ENCODE measurements around the gene ARPC1B. TPM values are rescaled to one million over a fixed set of nuclear protein-coding genes. Genes with fewer than 3 reads are reported as not detected.

ARPC1B gene
- total and polyA plus RNA-seq, 9 of the 15 experiments (the other 6 are each of a cell fraction or from before 2014, with no cell fraction given): 6.7 to 357 (median 211) TPM

DNA sequence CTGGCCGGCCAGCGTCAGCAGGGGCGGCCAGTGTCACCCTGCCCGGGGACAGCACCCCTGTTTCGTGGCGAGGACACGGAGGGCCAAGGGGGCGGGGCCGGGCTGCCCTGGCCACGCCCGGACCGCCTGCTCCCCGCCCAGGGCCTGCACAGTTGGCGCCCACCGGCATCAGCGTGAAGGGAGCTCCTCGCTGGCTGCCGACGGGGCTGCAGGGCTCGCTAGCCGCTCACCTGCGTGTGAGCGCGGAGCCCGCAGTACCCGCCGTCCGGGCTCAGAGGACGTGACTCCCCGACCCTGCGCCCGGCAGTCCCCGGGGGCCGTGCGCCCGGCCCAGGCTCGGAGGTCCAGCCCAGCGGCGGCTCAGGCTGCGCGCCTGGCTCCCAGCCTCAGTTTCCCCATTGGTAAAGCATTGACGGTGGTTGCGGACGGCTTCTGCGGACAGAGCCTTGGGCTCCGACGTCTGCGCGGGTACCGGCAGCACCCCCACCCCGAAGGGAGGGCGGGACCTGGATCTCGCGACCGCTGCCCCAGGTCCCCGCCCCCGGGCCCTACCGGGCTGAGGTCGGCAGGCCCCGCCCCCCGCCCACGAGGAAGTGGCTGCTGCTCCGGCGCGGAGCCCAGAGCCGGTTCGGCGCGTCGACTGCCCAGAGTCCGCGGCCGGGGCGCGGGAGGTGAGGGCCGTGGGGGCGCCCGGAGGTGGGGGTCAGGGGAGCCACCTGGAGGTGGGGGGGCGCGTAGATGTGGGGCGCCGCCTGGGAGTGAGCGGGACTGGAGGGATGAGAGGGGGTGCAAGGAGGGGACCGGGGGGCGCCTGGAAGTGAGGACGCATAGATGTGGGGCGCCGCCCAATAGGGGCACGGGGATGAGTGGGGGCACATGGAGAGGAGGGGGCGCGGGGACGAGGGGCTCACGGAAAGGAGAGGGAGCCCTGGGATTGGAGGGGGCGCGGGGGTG lies at the start of gene ARPC1B (continued):
- TF ChIP-seq ZNF79 (CRISPR knock-in tag; IDR thresholded peaks at IDR 0.05; ENCODE audit: low read depth): no peak
- TF ChIP-seq ZBTB17 (CRISPR knock-in tag; IDR thresholded peaks at IDR 0.05): 0 out of 2 replicates have a peak, but pooled peaks have one; percentile 15
- TF ChIP-seq KDM4B (IDR thresholded peaks at IDR 0.05; ENCODE audit: borderline replicate concordance in 2 of 2, low read depth in 1 of 2): peak in 1 of 2 experiments; percentile 52; a peak in 1 of 4 replicates
- peak; percentile 56 for TF ChIP-seq ATF7 (IDR thresholded peaks at IDR 0.05)
- peak; percentile 16; the same call in 1 of the 2 replicates for TF ChIP-seq NKRF (IDR thresholded peaks at IDR 0.05; ENCODE audit: borderline replicate concordance)
- no peak for TF ChIP-seq XRCC5 (IDR thresholded peaks at IDR 0.05; ENCODE audit: low read depth, low read length)
- TF ChIP-seq ZFP30 (CRISPR knock-in tag; IDR thresholded peaks at IDR 0.05; ENCODE audit: borderline replicate concordance): no peak
- no peak for TF ChIP-seq HDAC8 (tag; IDR thresholded peaks at IDR 0.05)
- TF ChIP-seq FOXP1 (CRISPR knock-in tag; IDR thresholded peaks at IDR 0.05): peak; percentile 48; the same call in 1 of the 2 replicates
- no peak for TF ChIP-seq ZNF174 (CRISPR knock-in tag; IDR thresholded peaks at IDR 0.05)
- no peak for TF ChIP-seq SREBF1 (IDR thresholded peaks at IDR 0.05; ENCODE audit: borderline replicate concordance, low read depth, low read length)
- TF ChIP-seq, protein P1, sequence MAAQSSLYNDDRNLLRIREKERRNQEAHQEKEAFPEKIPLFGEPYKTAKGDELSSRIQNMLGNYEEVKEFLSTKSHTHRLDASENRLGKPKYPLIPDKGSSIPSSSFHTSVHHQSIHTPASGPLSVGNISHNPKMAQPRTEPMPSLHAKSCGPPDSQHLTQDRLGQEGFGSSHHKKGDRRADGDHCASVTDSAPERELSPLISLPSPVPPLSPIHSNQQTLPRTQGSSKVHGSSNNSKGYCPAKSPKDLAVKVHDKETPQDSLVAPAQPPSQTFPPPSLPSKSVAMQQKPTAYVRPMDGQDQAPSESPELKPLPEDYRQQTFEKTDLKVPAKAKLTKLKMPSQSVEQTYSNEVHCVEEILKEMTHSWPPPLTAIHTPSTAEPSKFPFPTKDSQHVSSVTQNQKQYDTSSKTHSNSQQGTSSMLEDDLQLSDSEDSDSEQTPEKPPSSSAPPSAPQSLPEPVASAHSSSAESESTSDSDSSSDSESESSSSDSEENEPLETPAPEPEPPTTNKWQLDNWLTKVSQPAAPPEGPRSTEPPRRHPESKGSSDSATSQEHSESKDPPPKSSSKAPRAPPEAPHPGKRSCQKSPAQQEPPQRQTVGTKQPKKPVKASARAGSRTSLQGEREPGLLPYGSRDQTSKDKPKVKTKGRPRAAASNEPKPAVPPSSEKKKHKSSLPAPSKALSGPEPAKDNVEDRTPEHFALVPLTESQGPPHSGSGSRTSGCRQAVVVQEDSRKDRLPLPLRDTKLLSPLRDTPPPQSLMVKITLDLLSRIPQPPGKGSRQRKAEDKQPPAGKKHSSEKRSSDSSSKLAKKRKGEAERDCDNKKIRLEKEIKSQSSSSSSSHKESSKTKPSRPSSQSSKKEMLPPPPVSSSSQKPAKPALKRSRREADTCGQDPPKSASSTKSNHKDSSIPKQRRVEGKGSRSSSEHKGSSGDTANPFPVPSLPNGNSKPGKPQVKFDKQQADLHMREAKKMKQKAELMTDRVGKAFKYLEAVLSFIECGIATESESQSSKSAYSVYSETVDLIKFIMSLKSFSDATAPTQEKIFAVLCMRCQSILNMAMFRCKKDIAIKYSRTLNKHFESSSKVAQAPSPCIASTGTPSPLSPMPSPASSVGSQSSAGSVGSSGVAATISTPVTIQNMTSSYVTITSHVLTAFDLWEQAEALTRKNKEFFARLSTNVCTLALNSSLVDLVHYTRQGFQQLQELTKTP (IDR thresholded peaks at IDR 0.05; ENCODE audit: low read depth in 1 of 2, partially characterized antibody in 2 of 2): no peak
- no peak for TF ChIP-seq CSDE1 (IDR thresholded peaks at IDR 0.05)
- no peak for TF ChIP-seq MECOM (CRISPR knock-in tag; IDR thresholded peaks at IDR 0.05)
- TF ChIP-seq ZSCAN32 (CRISPR knock-in tag; IDR thresholded peaks at IDR 0.05): 0 out of 2 replicates have a peak, but pooled peaks have one; percentile 19
- TF ChIP-seq ZNF384 (IDR thresholded peaks at IDR 0.05; ENCODE audit: low read depth, low read length): no peak
- 0 out of 4 replicates have a peak, but pooled peaks of 1 of the 2 experiments have one; percentile 12 for TF ChIP-seq NONO (IDR thresholded peaks at IDR 0.05; ENCODE audit: low read depth in 2 of 2, low read length in 1 of 2)
- peak; percentile 75 for TF ChIP-seq NFIC (IDR thresholded peaks at IDR 0.05)
- TF ChIP-seq CCNT2 (IDR thresholded peaks at IDR 0.05; ENCODE audit: borderline replicate concordance, extremely low read depth, insufficient read length, low read depth, low read length): peak; percentile 43
- TF ChIP-seq EGR1 (conservative IDR thresholded peaks at IDR 0.05): peak; percentile 87

All from K562 (cell line).